OCI-LY7 (cell line): ENCODE results near the gene LIFR.

Experiments
- CTCF ChIP-seq: fragments of 200-600 bp; sonication (generic); conservative IDR thresholded peaks from 2 replicates; pipeline ENCODE4 v1.5.1; 2014; ENCODE audit warnings: mild to moderate bottlenecking, antibody characterized with exemption, low read length, moderate library complexity, mixed read lengths
- EZH2phosphoT487 ChIP-seq: fragments of 200-600 bp; sonication (generic); IDR thresholded peaks from 2 replicates; pipeline ENCODE4 v1.6.1; 2018; ENCODE audit warnings: low read depth, borderline replicate concordance, mild to moderate bottlenecking, mixed run types, antibody characterized with exemption, low read length, moderate library complexity, mixed read lengths

GRCh38 chr5:38602641-38603040, 46.2 kb upstream of the LIFR start:
- no peak for TF ChIP-seq CTCF
- no peak for TF ChIP-seq EZH2phosphoT487
